H9 (cell line): ENCODE results near the gene FADS3. TPM values are rescaled to one million over a fixed set of nuclear protein-coding genes. Genes with fewer than 3 reads are reported as not detected.

Experiments used
- DNase-seq: peaks from one replicate; pipeline ENCODE4 v3.0.0-alpha.2; 2017
- H2AFZ ChIP-seq: one replicate; pipeline ENCODE4 v1.6.1; 2013; ENCODE audit warnings: mild to moderate bottlenecking, low read length, control low read depth, moderate library complexity
- H2AK5ac ChIP-seq: 2 replicates; pipeline ENCODE4 v1.6.1; 2013; ENCODE audit warnings: low read length, control low read depth, mixed read lengths; ENCODE audit not compliant: insufficient read length
- H2BK120ac ChIP-seq: one replicate; pipeline ENCODE4 v1.6.1; 2013; ENCODE audit warnings: low read depth, mild to moderate bottlenecking, low read length, control low read depth, inconsistent platforms; ENCODE audit not compliant: poor library complexity, severe bottlenecking
- H2BK12ac ChIP-seq: 2 replicates; pipeline ENCODE4 v1.6.1; 2013; ENCODE audit warnings: low read length, control low read depth, mixed read lengths, low read depth; ENCODE audit not compliant: insufficient read length
- H2BK15ac ChIP-seq: 2 replicates; pipeline ENCODE4 v1.6.1; 2013; ENCODE audit warnings: low read depth, low read length, control low read depth
- H2BK20ac ChIP-seq: one replicate; pipeline ENCODE4 v1.6.1; 2013; ENCODE audit warnings: low read depth, mild to moderate bottlenecking, low read length, control low read depth, inconsistent platforms; ENCODE audit not compliant: poor library complexity, severe bottlenecking
- H2BK5ac ChIP-seq: 2 replicates; pipeline ENCODE4 v1.6.1; 2013; ENCODE audit warnings: low read length, control low read depth, mixed read lengths; ENCODE audit not compliant: insufficient read length
- H3K14ac ChIP-seq: 2 replicates; pipeline ENCODE4 v1.6.1; 2013; ENCODE audit warnings: low read length, control low read depth; ENCODE audit not compliant: insufficient read depth
- H3K18ac ChIP-seq: 2 replicates; pipeline ENCODE4 v1.6.1; 2013; ENCODE audit warnings: low read depth, mild to moderate bottlenecking, mixed read lengths, low read length, control low read depth; ENCODE audit not compliant: insufficient read length
- H3K23ac ChIP-seq: 2 replicates; pipeline ENCODE4 v1.6.1; 2013; ENCODE audit warnings: low read length, control low read depth, mixed read lengths, low read depth; ENCODE audit not compliant: insufficient read length
- H3K23me2 ChIP-seq: 2 replicates; pipeline ENCODE4 v1.6.1; 2013; ENCODE audit warnings: low read depth, mild to moderate bottlenecking, mixed read lengths, low read length, control low read depth; ENCODE audit not compliant: insufficient read length, poor library complexity, severe bottlenecking
- H3K27ac ChIP-seq: 2 replicates; pipeline ENCODE4 v1.5.1; 2013; ENCODE audit warnings: low read length, control low read depth, mixed read lengths, low read depth; ENCODE audit not compliant: insufficient read length
- H3K27me3 ChIP-seq: 2 replicates; pipeline ENCODE4 v1.6.1; 2013; ENCODE audit warnings: low read length, control low read depth, inconsistent platforms; ENCODE audit not compliant: insufficient read depth
- H3K4ac ChIP-seq: 2 replicates; pipeline ENCODE4 v1.6.1; 2013; ENCODE audit warnings: low read depth, mild to moderate bottlenecking, control low read depth, inconsistent platforms, low read length, moderate library complexity
- H3K4me1 ChIP-seq: 2 replicates; pipeline ENCODE4 v1.6.1; 2013; ENCODE audit warnings: low read length, control low read depth, inconsistent platforms; ENCODE audit not compliant: insufficient read depth
- H3K4me2 ChIP-seq: 2 replicates; pipeline ENCODE4 v1.6.1; 2013; ENCODE audit warnings: low read length, control low read depth, mixed read lengths; ENCODE audit not compliant: insufficient read length, insufficient read depth
- H3K56ac ChIP-seq: 2 replicates; pipeline ENCODE4 v1.6.1; 2013; ENCODE audit warnings: low read depth, mild to moderate bottlenecking, mixed read lengths, low read length, control low read depth; ENCODE audit not compliant: insufficient read length
- H3K79me1 ChIP-seq: 2 replicates; pipeline ENCODE4 v1.6.1; 2013; ENCODE audit warnings: low read depth, mild to moderate bottlenecking, moderate library complexity, low read length, control low read depth, inconsistent platforms; ENCODE audit not compliant: insufficient read depth, poor library complexity, severe bottlenecking
- H3K79me2 ChIP-seq: 2 replicates; pipeline ENCODE4 v1.6.1; 2013; ENCODE audit warnings: low read length, control low read depth, inconsistent platforms; ENCODE audit not compliant: insufficient read depth
- H3K9ac ChIP-seq: 2 replicates; pipeline ENCODE4 v1.6.1; 2013; ENCODE audit warnings: low read length, control low read depth, mixed read lengths; ENCODE audit not compliant: insufficient read length; ENCODE audit errors: extremely low read depth
- H3K9me3 ChIP-seq: one replicate; pipeline ENCODE4 v1.6.1; 2013; ENCODE audit warnings: low read depth, low read length, inconsistent platforms; ENCODE audit not compliant: control insufficient read depth
- H3T11ph ChIP-seq: one replicate; pipeline ENCODE4 v1.6.1; 2013; ENCODE audit warnings: mild to moderate bottlenecking, low read length, control low read depth, inconsistent platforms
- H4K20me1 ChIP-seq: one replicate; pipeline ENCODE4 v1.6.1; 2013; ENCODE audit not compliant: control insufficient read depth, insufficient read length, insufficient read depth
- H4K5ac ChIP-seq: 2 replicates; pipeline ENCODE4 v1.6.1; 2013; ENCODE audit warnings: low read depth, mild to moderate bottlenecking, mixed read lengths, low read length, control low read depth; ENCODE audit not compliant: insufficient read length
- H4K8ac ChIP-seq: replicated peaks from 2 replicates; pipeline ENCODE4 v1.6.1; 2013; ENCODE audit warnings: low read length, control low read depth, mixed read lengths, low read depth; ENCODE audit not compliant: insufficient read length
- H4K91ac ChIP-seq: 2 replicates; pipeline ENCODE4 v1.6.1; 2013; ENCODE audit warnings: low read depth, mild to moderate bottlenecking, moderate library complexity, mixed read lengths, low read length, control low read depth; ENCODE audit not compliant: insufficient read length
- H3K27ac Mint-ChIP-seq, 3 experiments: 2 replicates in 2 of 3; 3 replicates in 1 of 3; pipeline ENCODE4 v1.8.0; 2020 to 2021; ENCODE audit warnings: mixed read lengths in 3 of 3, mild to moderate bottlenecking in 1 of 3, moderate library complexity in 1 of 3
- H3K27me3 Mint-ChIP-seq: 2 replicates; pipeline ENCODE4 v1.8.0; 2021; ENCODE audit warnings: low read depth, mild to moderate bottlenecking, moderate library complexity, mixed read lengths
- H3K36me3 Mint-ChIP-seq, 3 experiments: 2 replicates in 2 of 3; 3 replicates in 1 of 3; pipeline ENCODE4 v1.8.0; 2020 to 2021; ENCODE audit warnings: low read depth in 3 of 3, mixed read lengths in 3 of 3; ENCODE audit not compliant: insufficient read depth in 1 of 3
- H3K4me1 Mint-ChIP-seq, 2 experiments: 2 replicates each; pipeline ENCODE4 v1.8.0; 2020; ENCODE audit warnings: mixed read lengths in 2 of 2
- H3K4me3 Mint-ChIP-seq, 2 experiments: 2 replicates in 1 of 2; 3 replicates in 1 of 2; pipeline ENCODE4 v1.8.0; 2020 to 2021; ENCODE audit warnings: mild to moderate bottlenecking in 2 of 2, mixed read lengths in 2 of 2, moderate library complexity in 1 of 2
- H3K9me3 Mint-ChIP-seq, 2 experiments: 2 replicates in 1 of 2; 3 replicates in 1 of 2; pipeline ENCODE4 v1.8.0; 2020; ENCODE audit warnings: mild to moderate bottlenecking in 2 of 2, mixed read lengths in 2 of 2, moderate library complexity in 1 of 2
- WGBS: extraction: QIAGEN DNeasy Blood & Tissue Kit; methylation state at CpG from one replicate; pipeline ENCODE4 v1.1.7; 2013; ENCODE audit warnings: missing lambda C conversion rate, low lambda C conversion rate, mixed read lengths; ENCODE audit not compliant: insufficient read length; ENCODE audit errors: extremely low coverage; 5-methylcytosine and 5-hydroxymethylcytosine counted together
- total RNA-seq: library from RNA; stranded (reverse); gene quantifications from 2 replicates; pipeline ENCODE4 v1.2.1, GENCODE V29; 2021
- TF ChIP-seq, protein P1 (sequence below): fragments of 200-600 bp; sonication (generic); conservative IDR thresholded peaks from 3 replicates; pipeline ENCODE4 v1.8.0; 2021; ENCODE audit warnings: antibody characterized with exemption, mild to moderate bottlenecking

FADS3 gene
- total RNA-seq, 1 experiment from 2014 or later, result 34.9 TPM

DNA sequence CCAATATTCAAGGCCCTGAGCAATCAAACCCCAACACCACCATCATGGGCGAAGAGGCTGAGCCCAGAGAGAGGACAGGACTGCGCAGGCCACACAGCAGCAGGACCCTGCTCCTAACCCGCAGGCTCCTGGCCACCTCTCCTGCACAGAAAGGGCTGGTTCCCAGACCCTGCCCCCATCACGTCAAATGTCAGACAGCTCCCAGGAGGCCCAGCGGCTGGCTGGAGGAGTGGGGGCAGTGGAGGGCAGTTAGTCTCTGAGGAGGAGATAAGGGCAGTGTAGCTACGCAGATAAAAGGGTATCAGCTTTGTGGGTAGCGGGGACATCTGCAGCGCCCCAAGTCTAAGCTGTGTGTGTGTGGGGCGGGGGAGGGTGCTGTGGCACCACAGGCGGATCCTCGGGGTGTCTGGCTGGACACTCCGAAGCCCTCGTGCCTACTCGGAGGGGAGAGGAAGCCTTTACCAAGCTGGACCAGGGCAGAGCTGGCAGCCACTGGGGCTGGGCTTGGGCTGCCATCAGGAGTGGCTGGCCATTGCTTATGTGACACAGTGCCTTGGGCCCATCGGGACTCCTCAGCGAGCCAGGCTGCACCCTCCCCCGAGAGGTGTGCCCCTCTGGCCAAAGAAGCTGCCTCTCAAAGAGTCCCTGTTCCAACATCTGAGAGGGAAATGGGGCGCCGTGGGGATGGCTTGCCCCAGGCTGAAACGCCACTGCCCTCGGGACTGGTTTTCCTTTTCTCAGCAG lies 21.5 kb downstream of the FADS3 start:
- H2BK20ac ChIP-seq, result no peak overlapping the region
- H2AK5ac ChIP-seq, result no peak overlapping the region
- H2BK120ac ChIP-seq, result no peak overlapping the region
- H3K14ac ChIP-seq, result no peak overlapping the region
- peak overlapping the region in 1 of 3 experiments; percentile 17; a peak in 1 of 7 replicates for H3K27ac Mint-ChIP-seq
- no peak overlapping the region for H4K5ac ChIP-seq
- H3K9me3 ChIP-seq, result no peaks in the 10 kb centered on the region
- no peak overlapping the region for H3K4ac ChIP-seq
- no peak overlapping the region for H4K8ac ChIP-seq
- no peak overlapping the region for H3K23ac ChIP-seq
- H2BK12ac ChIP-seq, result no peak overlapping the region
- H3K79me1 ChIP-seq, result no peaks in the 10 kb centered on the region
- H3K27me3 ChIP-seq, result no peaks in the 10 kb centered on the region; the same call in 1 of the 2 replicates
- no peak overlapping the region for H2BK5ac ChIP-seq
- H3K36me3 Mint-ChIP-seq, result peaks cover 9 to 13% (median 12%) of the 10 kb centered on the region in 3 experiments
- peaks cover 23 to 29% of the 10 kb centered on the region in 2 experiments for H3K4me1 Mint-ChIP-seq
- TF ChIP-seq, protein P1, sequence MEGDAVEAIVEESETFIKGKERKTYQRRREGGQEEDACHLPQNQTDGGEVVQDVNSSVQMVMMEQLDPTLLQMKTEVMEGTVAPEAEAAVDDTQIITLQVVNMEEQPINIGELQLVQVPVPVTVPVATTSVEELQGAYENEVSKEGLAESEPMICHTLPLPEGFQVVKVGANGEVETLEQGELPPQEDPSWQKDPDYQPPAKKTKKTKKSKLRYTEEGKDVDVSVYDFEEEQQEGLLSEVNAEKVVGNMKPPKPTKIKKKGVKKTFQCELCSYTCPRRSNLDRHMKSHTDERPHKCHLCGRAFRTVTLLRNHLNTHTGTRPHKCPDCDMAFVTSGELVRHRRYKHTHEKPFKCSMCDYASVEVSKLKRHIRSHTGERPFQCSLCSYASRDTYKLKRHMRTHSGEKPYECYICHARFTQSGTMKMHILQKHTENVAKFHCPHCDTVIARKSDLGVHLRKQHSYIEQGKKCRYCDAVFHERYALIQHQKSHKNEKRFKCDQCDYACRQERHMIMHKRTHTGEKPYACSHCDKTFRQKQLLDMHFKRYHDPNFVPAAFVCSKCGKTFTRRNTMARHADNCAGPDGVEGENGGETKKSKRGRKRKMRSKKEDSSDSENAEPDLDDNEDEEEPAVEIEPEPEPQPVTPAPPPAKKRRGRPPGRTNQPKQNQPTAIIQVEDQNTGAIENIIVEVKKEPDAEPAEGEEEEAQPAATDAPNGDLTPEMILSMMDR, result no peak
- H3K9ac ChIP-seq, result no peak overlapping the region
- no peak overlapping the region for H3K4me2 ChIP-seq
- DNase-seq, result peak; percentile 56
- H2BK15ac ChIP-seq, result no peak overlapping the region
- no peak overlapping the region; a peak in 1 of 5 replicates for H3K4me3 Mint-ChIP-seq
- no peak overlapping the region for H3K56ac ChIP-seq
- no peak overlapping the region for H2AFZ ChIP-seq
- no peak overlapping the region for H3K18ac ChIP-seq
- no peak overlapping the region for H3T11ph ChIP-seq
- no peaks in the 10 kb centered on the region for H3K23me2 ChIP-seq
- H3K4me1 ChIP-seq, result peaks cover 2% of the 10 kb centered on the region; the same call in 1 of the 2 replicates
- no peak overlapping the region for H4K91ac ChIP-seq
- no CpG with 5 or more reads among the region's 21 CpGs for WGBS
- no peak overlapping the region for H3K27ac ChIP-seq
- H3K9me3 Mint-ChIP-seq, result no peaks in the 10 kb centered on the region
- H3K79me2 ChIP-seq, result no peaks in the 10 kb centered on the region
- H3K27me3 Mint-ChIP-seq, result peaks cover 26% of the 10 kb centered on the region
- no peaks in the 10 kb centered on the region for H4K20me1 ChIP-seq
